ENCODE results near the gene AHSP.

Gene AHSP

GRCh38 chr16:31491778-31492418 is 35.8 kb upstream of the AHSP start:
- Histone ChIP-seq H3K36me3 (ENCODE audit: control insufficient read depth in 1 of 2, insufficient read depth in 2 of 2, low read depth in 1 of 2, low read length in 2 of 2) (peaks cover 46 to 68% of the 10 kb centered on the region in 2 experiments), H3K23ac (ENCODE audit: low read length in 2 of 2) (no peak overlapping the region), H2BK12ac (ENCODE audit: low read length in 2 of 2) (no peak overlapping the region), H2AK5ac (ENCODE audit: low read length, severe bottlenecking) (no peak overlapping the region), H2BK120ac (ENCODE audit: low read depth, low read length) (no peak overlapping the region), H4K91ac (ENCODE audit: low read length) (no peak overlapping the region), H2BK5ac (ENCODE audit: low read depth, low read length, poor library complexity, severe bottlenecking) (no peak overlapping the region), H3K4me1 (ENCODE audit: control insufficient read depth, insufficient read depth, low read depth, low read length) (peaks cover 20% of the 10 kb centered on the region), H4K8ac (ENCODE audit: low read length) (no peak overlapping the region), H2BK15ac (ENCODE audit: low read depth, poor library complexity, severe bottlenecking) (no peak overlapping the region), H3K4me3 (ENCODE audit: insufficient read depth in 1 of 2, low read depth in 1 of 2, low read length in 2 of 2) (no peak overlapping the region), H3K4ac (ENCODE audit: low read depth in 1 of 2, low read length in 2 of 2) (no peak overlapping the region), H3K27ac (ENCODE audit: low read length, poor library complexity, severe bottlenecking) (no peak overlapping the region), H3K18ac (ENCODE audit: low read depth in 1 of 2, low read length in 2 of 2) (no peak overlapping the region), H3K79me1 (replicated peaks; ENCODE audit: low read length, poor library complexity, severe bottlenecking) (no peaks in the 10 kb centered on the region), H3K4me2 (ENCODE audit: low read length, poor library complexity, severe bottlenecking) (no peak overlapping the region), H3K14ac (ENCODE audit: low read length in 2 of 2) (no peak overlapping the region), H3K9me3 (ENCODE audit: control insufficient read depth, low read length) (no peaks in the 10 kb centered on the region), H3K9ac (ENCODE audit: low read length) (no peak overlapping the region), H2AFZ (ENCODE audit: low read depth, low read length) (no peak overlapping the region), H3K27me3 (ENCODE audit: control insufficient read depth in 1 of 2, insufficient read depth in 1 of 2, low read length in 2 of 2) (peaks cover 0 to 22% of the 10 kb centered on the region in 2 experiments)
- WGBS, result 97% methylated on average over 8 of the region's 8 CpGs
- no peak for DNase-seq

GRCh38 chr16:31493506-31494125 is 34.1 kb upstream of the AHSP start:
- DNase-seq, result no peak
- no peak overlapping the region for H3K4me2 ChIP-seq (ENCODE audit: low read length, poor library complexity, severe bottlenecking)
- H3K23ac ChIP-seq (ENCODE audit: low read length in 2 of 2), result no peak overlapping the region
- no peak overlapping the region for H2BK15ac ChIP-seq (ENCODE audit: low read depth, poor library complexity, severe bottlenecking)
- H3K27me3 ChIP-seq (ENCODE audit: control insufficient read depth in 1 of 2, insufficient read depth in 1 of 2, low read length in 2 of 2), result peaks cover 0 to 5% of the 10 kb centered on the region in 2 experiments
- no peak overlapping the region for H3K4ac ChIP-seq (ENCODE audit: low read depth in 1 of 2, low read length in 2 of 2)
- no peak overlapping the region for H2BK120ac ChIP-seq (ENCODE audit: low read depth, low read length)
- peaks cover 62 to 81% of the 10 kb centered on the region in 2 experiments for H3K36me3 ChIP-seq (ENCODE audit: control insufficient read depth in 1 of 2, insufficient read depth in 2 of 2, low read depth in 1 of 2, low read length in 2 of 2)
- H3K79me1 ChIP-seq (replicated peaks; ENCODE audit: low read length, poor library complexity, severe bottlenecking), result peaks cover 4% of the 10 kb centered on the region
- H2AK5ac ChIP-seq (ENCODE audit: low read length, severe bottlenecking), result no peak overlapping the region
- H3K9ac ChIP-seq (ENCODE audit: low read length), result no peak overlapping the region
- WGBS, result 96% methylated on average over 17 of the region's 18 CpGs
- no peak overlapping the region for H3K27ac ChIP-seq (ENCODE audit: low read length, poor library complexity, severe bottlenecking)
- no peak overlapping the region for H2BK12ac ChIP-seq (ENCODE audit: low read length in 2 of 2)
- no peaks in the 10 kb centered on the region for H3K9me3 ChIP-seq (ENCODE audit: control insufficient read depth, low read length)
- no peak overlapping the region for H4K91ac ChIP-seq (ENCODE audit: low read length)
- H3K14ac ChIP-seq (ENCODE audit: low read length in 2 of 2), result no peak overlapping the region
- H3K4me1 ChIP-seq (ENCODE audit: control insufficient read depth, insufficient read depth, low read depth, low read length), result peaks cover 3% of the 10 kb centered on the region
- no peak overlapping the region for H3K4me3 ChIP-seq (ENCODE audit: insufficient read depth in 1 of 2, low read depth in 1 of 2, low read length in 2 of 2)
- H4K8ac ChIP-seq (ENCODE audit: low read length), result no peak overlapping the region
- H2AFZ ChIP-seq (ENCODE audit: low read depth, low read length), result no peak overlapping the region
- no peak overlapping the region for H2BK5ac ChIP-seq (ENCODE audit: low read depth, low read length, poor library complexity, severe bottlenecking)
- H3K18ac ChIP-seq (ENCODE audit: low read depth in 1 of 2, low read length in 2 of 2), result no peak overlapping the region

GRCh38 chr16:31496670-31497069 is 31.0 kb upstream of the AHSP start:
- Histone ChIP-seq H3K27me3 (ENCODE audit: control insufficient read depth in 1 of 2, insufficient read depth in 1 of 2, low read length in 2 of 2) (no peaks in the 10 kb centered on the region), H2BK12ac (ENCODE audit: low read length in 2 of 2) (no peak overlapping the region), H4K8ac (ENCODE audit: low read length) (no peak overlapping the region), H3K79me1 (replicated peaks; ENCODE audit: low read length, poor library complexity, severe bottlenecking) (peaks cover 10% of the 10 kb centered on the region), H3K36me3 (ENCODE audit: control insufficient read depth in 1 of 2, insufficient read depth in 2 of 2, low read depth in 1 of 2, low read length in 2 of 2) (peaks cover 75 to 79% of the 10 kb centered on the region in 2 experiments), H3K4me1 (ENCODE audit: control insufficient read depth, insufficient read depth, low read depth, low read length) (no peaks in the 10 kb centered on the region), H2AK5ac (ENCODE audit: low read length, severe bottlenecking) (no peak overlapping the region), H4K91ac (ENCODE audit: low read length) (no peak overlapping the region), H3K23ac (ENCODE audit: low read length in 2 of 2) (no peak overlapping the region), H3K9me3 (ENCODE audit: control insufficient read depth, low read length) (no peaks in the 10 kb centered on the region), H3K9ac (ENCODE audit: low read length) (no peak overlapping the region), H2BK120ac (ENCODE audit: low read depth, low read length) (no peak overlapping the region), H3K18ac (ENCODE audit: low read depth in 1 of 2, low read length in 2 of 2) (no peak overlapping the region), H2AFZ (ENCODE audit: low read depth, low read length) (no peak overlapping the region), H3K4me2 (ENCODE audit: low read length, poor library complexity, severe bottlenecking) (no peak overlapping the region), H3K14ac (ENCODE audit: low read length in 2 of 2) (no peak overlapping the region), H3K4me3 (ENCODE audit: insufficient read depth in 1 of 2, low read depth in 1 of 2, low read length in 2 of 2) (no peak overlapping the region), H3K4ac (ENCODE audit: low read depth in 1 of 2, low read length in 2 of 2) (no peak overlapping the region), H2BK5ac (ENCODE audit: low read depth, low read length, poor library complexity, severe bottlenecking) (no peak overlapping the region), H2BK15ac (ENCODE audit: low read depth, poor library complexity, severe bottlenecking) (no peak overlapping the region), H3K27ac (ENCODE audit: low read length, poor library complexity, severe bottlenecking) (no peak overlapping the region)
- 98% methylated on average over 8 of the region's 10 CpGs for WGBS
- no peak for DNase-seq

GRCh38 chr16:31498493-31498892 is 29.2 kb upstream of the AHSP start:
- Histone ChIP-seq H3K14ac (ENCODE audit: low read length in 2 of 2) (no peak overlapping the region), H3K18ac (ENCODE audit: low read depth in 1 of 2, low read length in 2 of 2) (no peak overlapping the region), H3K4me3 (ENCODE audit: insufficient read depth in 1 of 2, low read depth in 1 of 2, low read length in 2 of 2) (no peak overlapping the region), H3K79me1 (replicated peaks; ENCODE audit: low read length, poor library complexity, severe bottlenecking) (peaks cover 13% of the 10 kb centered on the region), H2BK15ac (ENCODE audit: low read depth, poor library complexity, severe bottlenecking) (no peak overlapping the region), H2AK5ac (ENCODE audit: low read length, severe bottlenecking) (no peak overlapping the region), H3K27me3 (ENCODE audit: control insufficient read depth in 1 of 2, insufficient read depth in 1 of 2, low read length in 2 of 2) (no peaks in the 10 kb centered on the region), H2AFZ (ENCODE audit: low read depth, low read length) (no peak overlapping the region), H3K36me3 (ENCODE audit: control insufficient read depth in 1 of 2, insufficient read depth in 2 of 2, low read depth in 1 of 2, low read length in 2 of 2) (peaks cover 57 to 62% of the 10 kb centered on the region in 2 experiments), H3K4ac (ENCODE audit: low read depth in 1 of 2, low read length in 2 of 2) (no peak overlapping the region), H2BK120ac (ENCODE audit: low read depth, low read length) (no peak overlapping the region), H3K9me3 (ENCODE audit: control insufficient read depth, low read length) (no peaks in the 10 kb centered on the region), H3K27ac (ENCODE audit: low read length, poor library complexity, severe bottlenecking) (no peak overlapping the region), H4K8ac (ENCODE audit: low read length) (no peak overlapping the region), H3K4me2 (ENCODE audit: low read length, poor library complexity, severe bottlenecking) (no peak overlapping the region), H2BK12ac (ENCODE audit: low read length in 2 of 2) (no peak overlapping the region), H4K91ac (ENCODE audit: low read length) (no peak overlapping the region), H3K23ac (ENCODE audit: low read length in 2 of 2) (no peak overlapping the region), H3K4me1 (ENCODE audit: control insufficient read depth, insufficient read depth, low read depth, low read length) (peaks cover 3% of the 10 kb centered on the region), H3K9ac (ENCODE audit: low read length) (no peak overlapping the region), H2BK5ac (ENCODE audit: low read depth, low read length, poor library complexity, severe bottlenecking) (no peak overlapping the region)
- WGBS, result 94% methylated on average over 8 of the region's 8 CpGs
- no peak for DNase-seq

Data from mesenchymal stem cell (in vitro differentiated cells and primary cell).